Mesangial cell (primary cell): Measurements from ENCODE around the gene TRMT10A. TPM values are rescaled to one million over a fixed set of nuclear protein-coding genes. Genes with fewer than 3 reads are reported as not detected.

ENCODE experiments used
- total RNA-seq: library from RNA; depleted of rRNA; stranded (reverse); fragments of >200 nt; gene quantifications from 2 replicates; pipeline ENCODE4 v1.2.3, GENCODE V29; 2015

Gene TRMT10A, protein sequence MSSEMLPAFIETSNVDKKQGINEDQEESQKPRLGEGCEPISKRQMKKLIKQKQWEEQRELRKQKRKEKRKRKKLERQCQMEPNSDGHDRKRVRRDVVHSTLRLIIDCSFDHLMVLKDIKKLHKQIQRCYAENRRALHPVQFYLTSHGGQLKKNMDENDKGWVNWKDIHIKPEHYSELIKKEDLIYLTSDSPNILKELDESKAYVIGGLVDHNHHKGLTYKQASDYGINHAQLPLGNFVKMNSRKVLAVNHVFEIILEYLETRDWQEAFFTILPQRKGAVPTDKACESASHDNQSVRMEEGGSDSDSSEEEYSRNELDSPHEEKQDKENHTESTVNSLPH
- 1.9 and 3.6 TPM in 2 replicates for total RNA-seq

DNA sequence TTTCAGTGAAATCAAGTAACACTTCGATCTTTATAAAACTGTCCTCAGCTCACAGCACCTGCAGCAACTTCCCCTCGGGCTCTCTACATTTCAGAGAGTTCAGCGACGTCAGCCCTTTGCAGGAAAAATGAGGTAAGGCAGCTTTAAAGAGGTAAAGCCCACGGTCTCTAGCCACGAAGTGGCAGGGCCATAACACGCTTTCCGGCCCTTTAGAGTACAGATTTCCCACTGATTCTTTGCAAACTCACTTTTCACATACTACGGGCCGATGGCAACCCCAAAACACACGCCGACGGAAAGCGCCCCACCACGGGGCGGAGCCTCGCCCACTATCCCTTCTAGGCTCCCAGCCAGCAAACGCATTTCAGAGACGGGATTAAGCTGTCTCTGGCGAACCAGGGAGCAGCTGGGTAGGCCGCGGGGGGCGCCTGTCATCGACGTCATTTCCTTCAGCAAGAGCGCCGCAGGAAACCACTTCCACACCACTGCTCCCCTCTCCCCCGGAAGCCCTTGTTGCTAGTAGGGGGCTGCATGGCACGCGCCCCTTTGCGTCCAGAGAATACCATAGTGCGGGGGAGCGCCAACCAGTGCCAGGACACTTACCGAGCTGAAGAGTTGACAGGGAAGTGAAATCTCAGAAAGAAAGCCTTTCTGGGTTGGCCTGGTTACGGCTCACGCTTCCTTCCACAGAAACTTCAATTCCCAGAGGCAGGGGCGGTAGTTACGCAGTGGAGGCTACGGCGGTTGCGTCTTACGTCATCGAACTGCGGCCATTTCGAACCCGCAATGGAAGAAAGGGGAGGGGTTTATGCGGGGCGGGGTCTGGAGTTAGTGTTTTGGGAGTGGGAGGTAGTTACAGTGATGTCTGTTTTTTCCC is at the start of gene TRMT10A:
Gene TRMT10A, minus strand, starts transcription at position 730 of the 877 bp plus-strand sequence. CDS start 4,701 bp downstream, outside the sequence.

DNA sequence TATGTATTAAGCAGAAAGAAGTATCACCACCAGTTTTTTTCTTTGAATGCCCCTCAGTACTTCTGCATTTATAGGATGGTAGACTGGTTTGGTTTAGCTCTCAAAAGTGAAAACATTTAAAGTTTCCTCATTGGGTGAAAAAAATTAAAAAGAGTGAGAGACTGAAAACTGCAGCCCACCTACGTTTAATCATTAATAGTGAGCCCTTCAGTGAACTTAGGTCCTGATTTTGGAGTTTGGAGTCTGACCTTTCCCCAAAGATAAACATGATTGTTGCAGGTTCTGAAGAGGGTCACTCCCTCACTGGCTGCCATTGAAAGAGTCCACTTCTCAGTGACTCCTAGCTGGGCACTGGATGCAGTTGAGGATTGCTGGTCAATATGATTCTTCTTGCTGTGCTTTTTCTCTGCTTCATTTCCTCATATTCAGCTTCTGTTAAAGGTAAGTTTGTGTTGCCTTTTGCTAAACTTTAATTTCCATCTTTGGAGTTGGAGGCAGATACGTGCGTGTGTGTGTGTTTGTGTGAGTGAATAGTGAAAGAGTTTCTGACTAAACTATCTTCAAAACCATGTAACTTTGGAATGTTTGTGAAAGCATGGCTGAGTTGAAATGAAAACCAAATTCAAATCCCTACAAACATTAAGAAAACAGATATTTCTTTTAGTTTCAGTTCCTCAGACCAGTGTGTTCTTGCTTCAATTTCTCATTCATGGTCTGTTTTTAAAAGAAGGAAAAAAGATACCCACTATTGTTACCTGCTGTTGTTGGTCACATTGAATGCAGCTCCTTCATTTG is 10.9 kb upstream of the TRMT10A start, which contains the start of gene MTTP:
Gene MTTP, plus strand, starts transcription at position 295 of the 795 bp plus-strand sequence. Its CDS starts 86 bp downstream, at position 381.

GRCh38 chr4:99510721-99511120 is 53.1 kb downstream of the TRMT10A start, which contains the start of gene C4orf17:
TSS of gene C4orf17 (plus strand) at chr4:99511021. CDS start at chr4:99513082, 2,061 bp downstream.

Other genes starting within 250 kb of the TRMT10A start
- gene ADH1B, start 242.6 kb downstream of the TRMT10A start, total RNA-seq = not detected in 2 replicates
- not detected in 2 replicates for gene ADH1C, start 211.3 kb downstream of the TRMT10A start, total RNA-seq
- gene ADH7, start 128.7 kb downstream of the TRMT10A start, total RNA-seq = not detected in 2 replicates
- gene C4orf17, start 53.0 kb downstream of the TRMT10A start, total RNA-seq = not detected in 2 replicates
- gene MTTP, start 10.8 kb upstream of the TRMT10A start, total RNA-seq = 0.13 TPM in 1 of 2 replicates, not detected in the other
- not detected in 2 replicates for gene C4orf54, start 93.8 kb upstream of the TRMT10A start, total RNA-seq